CD4-positive, alpha-beta T cell treated with Interleukin-4 for 1 hour (primary cell): ENCODE results near the gene AHSG.
"Not testable (repeated sequence)": the region's sequence is repeated elsewhere in the genome, so short reads cannot be mapped to it uniquely, and the experiment has no call there.

ENCODE experiments used
- DNase-seq, 2 donors: peaks; one replicate each; pipeline ENCODE4 v3.0.0-alpha.2; 2020 to 2022

The AHSG gene

DNA sequence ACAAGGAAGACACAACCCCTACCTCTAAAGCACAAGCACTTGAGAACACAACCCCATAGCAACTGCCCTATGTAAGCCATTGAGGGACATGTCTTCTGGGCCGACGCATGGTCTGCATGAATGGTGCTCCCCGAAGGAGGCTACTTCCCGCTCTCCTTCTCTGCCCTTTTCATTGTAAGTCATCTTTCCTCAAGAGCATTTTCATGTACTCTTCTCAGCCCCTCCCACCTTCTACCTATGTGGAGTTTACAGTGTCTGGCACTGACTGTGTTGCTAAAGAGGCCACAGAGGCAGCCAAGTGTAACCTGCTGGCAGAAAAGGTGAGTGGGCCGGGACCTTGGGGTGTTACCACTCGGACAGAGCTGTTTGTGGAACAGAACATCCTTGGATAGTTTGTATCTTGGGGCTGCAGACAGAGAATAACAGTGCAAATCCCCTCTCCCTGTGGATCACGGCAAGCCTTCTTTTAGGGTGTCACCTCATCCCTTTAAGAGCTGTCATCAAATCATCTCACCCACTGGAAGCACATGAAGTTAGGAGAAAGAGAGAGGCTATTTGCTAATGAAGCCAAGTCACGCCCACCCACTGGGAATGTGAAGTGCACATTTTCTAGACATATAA, 5.6 kb downstream of the AHSG start:
- no peak for DNase-seq

DNA sequence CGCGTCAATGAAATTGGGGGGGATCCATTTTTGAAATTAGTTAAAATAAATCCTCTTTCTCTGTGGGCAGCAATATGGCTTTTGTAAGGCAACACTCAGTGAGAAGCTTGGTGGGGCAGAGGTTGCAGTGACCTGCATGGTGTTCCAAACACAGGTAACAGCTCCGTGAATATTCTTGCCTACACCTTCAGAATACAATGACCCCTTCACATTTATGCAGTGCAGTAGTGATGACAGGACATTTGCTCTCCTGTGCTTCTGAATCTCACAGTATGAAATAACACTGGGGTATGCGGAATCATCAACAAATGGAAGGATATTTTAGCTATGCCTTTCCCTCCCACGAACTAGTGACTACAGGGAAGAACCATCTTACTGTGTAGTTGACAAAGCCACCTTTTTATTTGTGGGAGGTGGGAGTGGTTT, 6.9 kb downstream of the AHSG start:
- no peak for DNase-seq

DNA sequence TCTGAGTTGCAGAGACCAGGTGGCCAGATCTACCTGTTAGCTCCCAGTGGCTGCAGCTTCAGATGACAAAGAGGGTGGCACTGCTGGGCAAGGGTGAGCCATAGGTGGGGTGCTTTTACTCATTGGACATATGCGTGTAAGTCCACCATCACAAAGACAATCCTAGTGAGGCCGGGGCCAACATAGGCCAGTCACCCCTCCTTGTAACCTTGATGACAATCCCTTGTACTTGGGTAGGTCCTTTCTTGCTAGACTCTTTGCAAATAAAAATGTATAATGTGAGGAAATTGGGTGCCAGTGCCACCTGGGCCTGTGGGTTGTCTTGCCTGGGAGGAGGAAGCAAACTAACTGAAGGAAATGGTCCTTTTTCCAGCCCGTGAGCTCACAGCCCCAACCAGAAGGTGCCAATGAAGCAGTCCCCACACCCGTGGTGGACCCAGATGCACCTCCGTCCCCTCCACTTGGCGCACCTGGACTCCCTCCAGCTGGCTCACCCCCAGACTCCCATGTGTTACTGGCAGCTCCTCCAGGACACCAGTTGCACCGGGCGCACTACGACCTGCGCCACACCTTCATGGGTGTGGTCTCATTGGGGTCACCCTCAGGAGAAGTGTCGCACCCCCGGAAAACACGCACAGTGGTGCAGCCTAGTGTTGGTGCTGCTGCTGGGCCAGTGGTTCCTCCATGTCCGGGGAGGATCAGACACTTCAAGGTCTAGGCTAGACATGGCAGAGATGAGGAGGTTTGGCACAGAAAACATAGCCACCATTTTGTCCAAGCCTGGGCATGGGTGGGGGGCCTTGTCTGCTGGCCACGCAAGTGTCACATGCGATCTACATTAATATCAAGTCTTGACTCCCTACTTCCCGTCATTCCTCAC, 7.6 kb downstream of the AHSG start:
- DNase-seq = no peak

DNA sequence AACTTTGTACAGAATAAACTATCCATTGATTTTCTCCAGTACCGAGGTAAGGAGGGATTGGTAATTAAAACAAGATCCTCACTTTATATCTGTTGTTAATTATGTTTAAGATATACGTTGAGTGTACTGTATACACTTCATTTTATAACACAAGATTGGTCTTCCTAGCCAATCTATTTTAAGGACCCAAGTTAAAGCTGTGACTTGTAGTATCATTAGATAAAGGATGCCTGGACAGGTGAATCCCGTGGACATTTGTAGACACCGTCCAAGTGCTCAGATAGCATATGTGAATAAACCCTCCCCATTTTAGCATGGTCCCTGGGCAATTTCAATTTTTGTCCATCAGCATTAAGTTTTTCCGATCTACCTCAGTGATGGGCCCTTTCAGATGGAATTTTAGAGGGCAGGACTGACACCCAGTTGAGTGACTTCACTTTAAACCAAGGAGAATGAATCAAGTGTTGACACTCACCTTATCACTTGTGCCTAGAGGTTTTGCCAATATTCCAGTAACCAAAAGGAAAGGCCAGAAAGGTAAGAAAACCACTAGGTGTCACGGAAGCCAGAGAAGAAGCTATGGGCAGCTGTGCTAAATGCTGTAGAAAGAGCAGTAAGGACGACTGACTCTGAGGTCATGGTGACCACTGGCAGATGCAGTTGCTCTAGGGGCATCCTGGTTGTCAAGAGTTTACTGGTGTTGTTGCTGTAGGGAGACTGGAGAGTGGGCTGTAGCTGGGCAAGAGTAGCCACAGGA, 9.2 kb downstream of the AHSG start:
- no peak for DNase-seq

DNA sequence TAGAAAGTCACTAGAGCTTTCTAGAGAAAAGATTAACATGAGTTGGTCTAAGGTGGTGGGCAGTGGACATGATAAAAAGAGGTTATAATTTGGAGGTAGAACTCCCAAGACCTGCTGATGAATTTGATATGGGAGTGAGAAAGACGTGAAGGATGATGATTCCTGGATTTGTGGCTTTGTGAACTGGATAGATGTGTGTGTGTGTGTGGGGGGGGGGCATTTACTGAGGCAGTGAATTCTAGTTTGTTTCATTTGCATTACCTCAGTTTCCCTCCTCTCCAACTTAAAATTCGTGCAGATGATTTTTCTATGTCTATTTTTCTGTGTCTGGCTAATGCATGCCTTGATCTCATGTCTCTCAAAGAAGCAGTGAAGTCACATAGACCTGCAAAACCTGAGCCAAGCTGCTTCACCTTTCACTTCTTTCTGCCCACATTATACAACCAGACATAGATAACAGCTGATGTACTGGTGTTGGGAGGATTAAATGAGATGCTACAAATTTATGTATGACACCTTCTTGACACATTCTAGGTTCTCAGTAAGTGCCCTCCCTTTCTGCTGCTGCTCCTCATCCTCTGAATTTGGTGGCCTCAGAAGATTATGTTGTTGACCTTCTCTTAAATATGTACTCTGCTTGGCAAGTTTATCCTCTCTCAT, 9.9 kb downstream of the AHSG start:
- no peak for DNase-seq

DNA sequence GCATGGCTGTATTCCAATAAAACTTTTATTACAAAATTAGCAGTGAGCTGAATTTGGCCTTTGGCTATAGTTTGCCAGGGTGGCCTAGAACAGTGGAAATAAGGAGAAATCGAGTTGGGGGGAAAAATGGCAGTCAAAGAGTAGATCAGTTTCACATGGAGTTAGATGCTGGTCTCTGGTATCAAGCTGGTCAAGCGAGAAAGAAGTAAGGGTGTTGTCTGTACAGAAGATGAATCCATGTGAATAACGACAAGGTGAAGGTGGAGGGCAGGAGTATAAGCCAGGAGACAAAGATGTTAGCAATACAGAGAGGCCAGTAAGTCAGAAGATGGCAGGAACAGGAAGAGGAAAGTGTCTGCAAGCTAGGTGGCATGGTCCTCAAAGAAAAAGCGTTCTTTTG, 11.7 kb downstream of the AHSG start:
- DNase-seq = no peak

DNA sequence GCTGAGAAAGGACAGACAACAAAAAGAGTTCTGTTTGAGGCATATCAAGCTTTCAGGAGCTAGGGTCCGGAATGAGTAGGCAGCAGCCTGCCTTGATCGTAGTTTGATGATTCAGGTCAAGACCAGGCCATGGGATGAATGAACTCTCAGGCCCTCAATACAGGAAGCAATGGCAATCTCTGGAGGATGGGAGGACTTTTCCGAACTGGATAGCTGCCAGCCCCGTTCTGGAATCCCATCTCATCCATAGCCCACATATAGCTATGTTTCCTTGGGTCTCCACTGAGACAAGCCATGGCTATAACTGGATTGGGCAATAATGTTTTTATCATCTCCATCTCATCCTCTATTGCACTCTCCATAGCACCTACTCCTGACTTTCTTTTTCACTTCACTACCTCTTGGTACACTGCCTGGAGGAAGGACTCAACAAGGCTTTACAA, 12.8 kb downstream of the AHSG start:
- DNase-seq = no peak

DNA sequence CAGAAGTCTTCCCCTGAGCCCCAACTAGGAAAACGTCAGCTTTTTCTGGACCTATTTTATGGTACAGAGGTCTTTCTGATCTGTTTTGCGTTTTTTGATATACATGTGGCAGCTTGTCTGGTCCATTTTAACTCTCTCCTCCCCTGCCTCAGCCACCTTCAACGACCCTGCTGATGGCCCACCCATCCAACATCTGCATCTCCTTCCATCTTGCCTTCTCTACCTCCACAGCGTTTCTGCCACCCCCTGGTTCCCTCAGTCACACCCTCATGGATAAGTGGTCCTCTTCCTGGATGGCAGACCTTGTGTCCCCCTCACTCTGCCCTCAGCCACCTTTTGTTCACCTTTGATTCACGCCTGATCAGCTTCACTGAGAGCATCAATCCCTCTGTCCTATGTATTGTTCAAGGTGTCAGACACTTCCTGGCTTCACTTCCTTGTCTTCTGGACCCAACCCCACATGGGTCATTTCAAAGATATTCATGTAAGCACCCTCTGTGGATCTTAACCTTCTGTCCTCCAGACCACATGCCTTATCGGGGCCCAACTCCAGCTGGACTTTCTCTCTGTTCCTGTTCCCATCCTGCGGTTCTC, 13.5 kb downstream of the AHSG start:
- DNase-seq = no peak

DNA sequence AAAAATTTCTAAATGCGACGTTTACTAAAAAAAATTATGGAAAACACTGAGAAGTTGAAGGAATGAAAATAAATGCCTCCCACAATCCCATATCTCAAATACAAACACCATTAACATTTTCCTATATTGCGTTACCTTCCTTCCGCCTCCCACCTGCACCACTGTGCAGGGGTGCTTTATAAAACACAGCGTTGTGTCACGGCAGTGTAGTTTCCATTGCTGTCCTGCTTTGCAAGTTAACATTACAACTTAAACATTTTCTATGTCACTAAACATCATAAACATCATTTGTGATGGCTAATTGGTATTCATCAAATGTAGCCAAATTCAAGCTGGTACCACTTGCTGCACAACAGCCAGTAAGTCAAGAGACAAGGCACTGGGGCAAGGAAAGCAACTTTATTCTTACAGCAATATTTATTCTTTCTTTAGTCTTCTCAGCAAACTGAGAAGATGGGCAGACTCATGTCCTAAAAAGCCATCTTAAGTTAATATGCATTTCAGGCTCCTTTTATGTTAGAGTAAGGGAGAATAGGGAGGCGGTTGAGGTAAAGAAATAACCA, 15.1 kb downstream of the AHSG start:
- no peak for DNase-seq

DNA sequence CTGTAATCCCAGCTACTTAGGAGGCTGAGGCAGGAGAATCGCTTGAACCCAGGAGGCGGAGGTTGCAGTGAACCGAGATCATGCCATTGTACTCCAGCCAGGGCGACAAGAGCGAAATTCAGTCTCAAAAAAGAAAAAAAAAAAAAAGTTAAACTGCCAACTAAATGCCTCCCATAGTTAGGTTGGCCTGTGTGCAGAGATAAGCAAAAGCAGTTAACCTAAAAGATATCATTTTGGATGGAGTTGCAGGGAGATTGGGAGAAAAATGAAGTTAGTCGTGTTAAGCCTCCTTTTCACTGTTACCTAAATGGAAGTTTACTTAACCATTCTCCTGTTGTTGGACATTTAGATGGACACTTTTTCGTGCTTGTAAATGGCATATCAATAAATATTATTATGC, 15.9 kb downstream of the AHSG start:
- no peak for DNase-seq

DNA sequence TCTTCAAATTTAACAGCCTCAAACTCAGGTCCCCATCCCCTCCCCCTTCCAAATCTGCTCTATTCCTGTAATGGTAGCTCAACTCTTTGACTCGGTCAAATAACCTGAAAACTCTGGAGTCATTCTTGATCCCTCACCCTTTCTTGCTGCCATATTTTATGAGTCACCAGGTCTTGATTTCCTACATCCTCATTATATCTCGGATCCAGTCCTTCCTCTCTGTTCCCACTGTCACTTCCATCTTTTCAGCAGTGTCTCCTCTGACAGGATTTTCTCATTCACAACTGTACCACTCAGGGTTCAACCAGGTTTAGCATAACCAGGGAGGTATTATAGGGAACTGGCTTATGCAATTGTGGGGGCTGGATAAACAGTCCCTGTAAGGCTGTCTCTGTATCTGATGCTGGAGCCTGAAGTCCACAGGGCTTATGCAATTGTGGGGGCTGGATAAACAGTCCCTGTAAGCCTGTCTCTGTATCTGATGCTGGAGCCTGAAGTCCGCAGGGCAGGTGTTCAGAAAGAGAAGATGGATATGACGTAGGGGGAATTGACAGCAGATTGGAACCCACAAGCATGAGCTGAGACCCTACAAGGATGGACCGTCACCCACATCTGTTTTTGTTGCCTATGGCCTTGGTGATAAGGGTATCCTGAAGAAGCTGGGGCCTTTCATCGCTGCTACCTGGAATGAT, 18.2 kb downstream of the AHSG start:
- no peak for DNase-seq

DNA sequence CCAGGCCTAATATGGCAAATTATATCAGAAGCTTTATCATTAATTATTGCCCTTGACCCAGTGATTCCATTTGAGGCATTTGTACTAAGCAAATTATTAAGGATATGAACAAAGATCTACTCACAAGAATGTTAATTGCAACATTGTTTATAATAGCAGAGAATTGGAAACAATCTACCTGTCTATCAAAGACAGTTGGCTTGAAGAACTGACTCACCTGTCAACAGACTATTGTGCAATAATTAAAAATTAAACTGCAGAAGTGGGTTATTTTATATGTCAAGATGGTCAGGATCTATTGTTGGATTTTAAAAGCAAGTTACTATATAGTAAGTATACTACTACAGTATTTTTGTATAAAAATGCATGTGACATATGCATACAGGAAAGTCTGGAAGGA, 20.6 kb downstream of the AHSG start:
- DNase-seq = no peak

DNA sequence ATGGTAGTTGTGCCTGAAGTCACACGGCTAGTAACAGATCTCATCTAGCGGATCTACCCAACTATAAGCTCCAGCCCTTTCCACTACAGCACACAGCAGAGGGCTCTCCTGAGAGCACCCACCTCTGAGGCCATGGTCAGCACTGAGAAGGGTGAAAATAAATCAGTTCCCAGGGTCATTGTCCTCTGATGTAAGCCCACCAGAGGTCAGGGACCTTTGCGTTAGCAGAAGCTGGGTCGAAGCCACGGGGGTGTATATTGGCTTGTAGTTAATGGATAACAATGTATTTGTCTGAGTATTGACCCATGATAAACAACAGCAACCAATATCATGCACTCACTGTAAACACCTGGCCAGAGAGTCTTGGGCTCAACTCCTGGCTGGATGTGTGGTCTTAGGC, 21.3 kb downstream of the AHSG start:
- DNase-seq = not testable (repeated sequence)

DNA sequence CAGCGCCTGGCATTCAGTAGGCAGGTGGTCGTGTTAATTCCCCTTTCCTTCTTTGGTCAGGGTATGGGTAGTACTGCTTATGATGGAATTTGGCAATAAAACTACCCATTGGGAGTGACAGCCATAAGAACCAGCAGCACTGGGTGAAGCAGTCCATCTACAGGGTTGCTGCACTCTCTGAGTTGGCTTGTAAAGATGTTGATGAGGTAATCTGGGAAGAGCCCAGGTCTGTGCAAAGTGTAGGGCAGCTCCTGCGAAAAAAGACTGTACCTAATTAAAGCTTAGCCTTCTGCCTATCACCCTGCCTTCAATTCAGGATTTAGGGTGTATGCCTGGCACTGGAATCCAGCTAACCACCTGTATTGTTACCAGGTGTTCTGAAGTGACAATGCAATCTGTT, 22.7 kb downstream of the AHSG start:
- DNase-seq = no peak

DNA sequence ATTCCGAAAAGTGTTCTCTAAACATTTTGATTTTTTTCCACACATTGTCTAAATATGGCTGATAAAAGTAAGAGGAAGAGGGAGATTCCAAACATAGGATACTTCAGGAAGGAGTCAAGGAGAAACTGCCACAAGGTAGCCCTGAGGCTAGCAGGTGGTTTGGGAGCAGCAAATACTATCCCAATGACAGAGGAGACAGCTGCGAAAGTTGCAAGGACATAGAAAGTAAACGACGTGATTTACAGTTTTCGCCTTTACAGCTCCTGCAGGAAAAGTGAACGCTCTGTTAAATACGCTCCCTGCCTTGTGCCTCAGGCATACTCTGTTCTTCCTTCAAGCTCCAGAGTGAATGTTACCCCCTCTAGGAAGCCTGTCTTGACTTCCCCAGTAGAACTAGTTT, 23.7 kb downstream of the AHSG start:
- no peak for DNase-seq

DNA sequence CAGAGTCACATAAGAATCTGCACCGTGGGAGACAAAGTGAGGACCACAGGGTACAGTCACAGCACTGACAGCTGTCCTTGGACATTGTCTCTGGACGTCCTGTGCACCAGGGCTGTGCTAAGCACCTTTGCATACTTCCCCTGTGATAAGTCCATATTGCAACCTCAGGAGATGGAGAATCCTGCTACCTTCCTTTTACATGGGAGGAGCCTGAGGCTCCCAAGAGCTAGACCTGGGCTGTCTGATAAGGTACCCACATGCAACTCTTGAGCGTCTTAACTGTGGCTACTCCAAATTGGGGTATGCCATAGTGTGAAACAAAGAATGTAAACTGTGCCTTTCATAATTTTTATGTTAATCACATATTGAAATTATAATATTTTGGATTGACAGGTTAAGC, 24.8 kb downstream of the AHSG start:
- DNase-seq = no peak

DNA sequence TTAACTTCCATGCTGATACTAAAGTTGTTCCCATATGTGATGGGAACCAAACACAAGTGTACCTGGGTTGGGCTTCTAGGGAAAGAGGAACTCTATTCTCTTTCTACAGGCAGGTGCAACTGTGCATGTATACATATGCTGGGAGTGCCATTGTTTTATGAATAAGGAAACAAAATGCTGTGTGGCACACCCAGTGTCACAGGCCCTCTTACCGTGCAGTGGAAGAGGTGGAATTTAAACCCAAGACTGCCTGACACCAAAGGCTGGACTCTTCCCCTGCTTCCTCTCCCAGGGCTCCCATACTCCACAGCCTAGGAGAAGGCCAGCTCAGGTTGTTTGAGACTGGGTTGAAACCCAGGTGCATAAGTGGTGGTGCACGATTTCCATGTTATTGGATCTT, 25.4 kb downstream of the AHSG start:
- DNase-seq = no peak

DNA sequence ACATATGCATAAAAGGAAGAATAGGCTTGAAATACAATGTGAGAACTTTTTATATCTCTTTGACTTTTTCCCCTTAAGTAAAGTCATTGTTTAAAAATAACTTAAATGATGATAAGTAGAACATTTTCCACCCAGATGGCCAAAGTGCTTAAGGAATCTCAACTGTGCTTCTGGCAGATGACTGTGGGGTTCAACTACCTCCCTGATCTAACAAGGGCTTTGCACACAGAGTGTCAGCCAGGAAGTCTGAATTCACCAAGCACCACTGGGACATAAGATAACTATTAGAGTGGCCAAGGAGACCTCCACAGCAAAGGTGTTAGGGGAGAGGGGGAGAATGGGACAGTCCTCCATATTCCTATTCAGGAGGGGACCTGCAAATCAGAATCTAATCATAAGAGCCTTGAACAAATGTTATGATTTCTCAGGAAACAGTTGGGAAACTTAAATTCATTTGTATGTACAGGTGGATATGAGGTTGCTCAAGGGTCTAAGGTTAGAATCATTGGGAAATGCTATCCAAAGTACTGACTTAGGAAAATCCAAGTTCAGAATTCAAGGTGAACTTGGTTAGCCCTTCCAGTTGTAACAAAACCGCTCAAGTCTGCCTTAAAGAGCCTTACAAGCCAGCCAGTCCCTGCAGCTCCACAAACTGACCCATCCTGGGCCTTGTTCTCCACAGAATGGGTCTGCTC, 27.1 kb downstream of the AHSG start, which contains the start of gene FETUB:
Gene FETUB, plus strand, starts transcription at position 622 of the 695 bp plus-strand sequence. Its CDS starts 62 bp downstream, at position 684.
- no peak for DNase-seq

DNA sequence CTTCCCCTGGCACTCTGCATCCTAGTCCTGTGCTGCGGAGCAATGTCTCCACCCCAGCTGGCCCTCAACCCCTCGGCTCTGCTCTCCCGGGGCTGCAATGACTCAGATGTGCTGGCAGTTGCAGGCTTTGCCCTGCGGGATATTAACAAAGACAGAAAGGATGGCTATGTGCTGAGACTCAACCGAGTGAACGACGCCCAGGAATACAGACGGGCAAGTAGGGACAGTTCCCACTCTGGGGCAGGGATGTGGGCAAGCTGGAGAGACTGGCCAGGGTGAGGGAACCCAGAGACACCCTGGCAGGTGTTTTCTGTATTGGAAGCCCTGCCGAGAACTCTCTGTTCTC, 27.6 kb downstream of the AHSG start:
- no peak for DNase-seq

DNA sequence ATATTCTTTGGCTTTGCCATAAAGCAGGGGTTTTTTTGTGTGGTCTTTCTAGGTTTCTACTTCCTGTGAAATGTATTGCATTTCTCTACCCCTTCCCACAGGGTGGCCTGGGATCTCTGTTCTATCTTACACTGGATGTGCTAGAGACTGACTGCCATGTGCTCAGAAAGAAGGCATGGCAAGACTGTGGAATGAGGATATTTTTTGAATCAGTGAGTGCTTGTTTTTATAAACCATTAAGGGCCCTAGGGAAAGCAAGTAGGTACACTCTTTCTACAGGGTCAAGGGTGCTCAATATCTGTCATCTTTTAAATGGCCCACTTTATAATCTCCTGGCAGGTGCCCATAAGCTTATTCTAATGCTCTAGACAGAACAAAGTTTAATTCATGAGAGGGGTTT, 28.1 kb downstream of the AHSG start:
- DNase-seq = no peak

DNA sequence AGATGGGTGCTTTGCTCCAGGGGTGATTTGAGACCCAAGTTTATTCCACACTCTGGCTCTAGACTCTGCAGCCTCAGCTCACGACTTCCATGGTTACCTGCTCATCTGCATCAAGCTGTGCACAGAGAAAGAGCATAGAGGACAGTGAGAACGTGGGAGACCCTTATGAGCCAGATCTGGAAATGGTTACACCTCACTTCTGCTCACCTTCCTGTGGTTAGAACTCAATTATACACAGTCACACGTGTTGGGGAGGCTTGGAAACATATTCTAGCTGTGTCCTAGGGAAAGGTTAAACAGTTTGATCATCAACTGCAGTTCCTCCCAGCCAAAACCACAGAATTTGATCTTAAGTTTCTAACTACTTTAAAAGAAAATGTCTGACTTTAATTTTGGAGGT, 29.2 kb downstream of the AHSG start:
- no peak for DNase-seq
